Body of pancreas (tissue), 4 donors: ENCODE measurements around the gene PHTF2. TPM values are rescaled to one million over a fixed set of nuclear protein-coding genes. Genes with fewer than 3 reads are reported as not detected.

Experiments
- ATAC-seq: fragments of 150-250 bp; one replicate; pipeline ENCODE4 v1.9.1; 2016
- DNase-seq, 4 donors: peaks; one replicate each; pipeline ENCODE4 v3.0.0-alpha.2; 2019
- H3K27ac ChIP-seq, 4 donors: fragments of 200-600 bp; sonication (generic); 1 replicate in 3 of 4; 2 replicates in 1 of 4; pipeline versions ENCODE4 v1.5.1 to v1.6.1; 2016 to 2019; ENCODE audit warnings: mild to moderate bottlenecking in 1 of 4, mixed read lengths in 1 of 4, moderate library complexity in 1 of 4
- H3K27me3 ChIP-seq, 2 donors: fragments of 200-600 bp; sonication (generic); one replicate each; pipeline ENCODE4 v1.6.0; 2016; ENCODE audit warnings: mild to moderate bottlenecking in 1 of 2
- H3K36me3 ChIP-seq, 2 donors: fragments of 200-600 bp; sonication (generic); replicated peaks in 1 of 2; 2 replicates each; pipeline ENCODE4 v1.5.1; 2016; ENCODE audit warnings: low read depth in 2 of 2; ENCODE audit not compliant: insufficient read depth in 1 of 2
- H3K4me1 ChIP-seq: fragments of 200-600 bp; sonication (generic); one replicate; pipeline ENCODE4 v1.6.0; 2016
- H3K4me3 ChIP-seq, 2 donors: fragments of 200-600 bp; sonication (generic); 1 replicate in 1 of 2; 2 replicates in 1 of 2; pipeline ENCODE4 v1.5.1; 2016 to 2019
- H3K9me3 ChIP-seq, 3 donors: fragments of 200-600 bp; sonication (generic); 1 replicate in 2 of 3; 2 replicates in 1 of 3; pipeline ENCODE4 v1.5.1; 2016
- POLR2A ChIP-seq, 3 donors: fragments of 450-650 bp; IDR thresholded peaks; one replicate each; pipeline ENCODE4 v1.6.1; 2016; ENCODE audit warnings: antibody characterized with exemption in 3 of 3, mild to moderate bottlenecking in 2 of 3
- WGBS, 2 donors: methylation state at CpG; one replicate each; pipeline ENCODE4 v1.1.5; 2017; 5-methylcytosine and 5-hydroxymethylcytosine counted together
- intact Hi-C: fragments of 100-400 bp; cut with DNase I; formaldehyde crosslinking; loops from one replicate; pipeline ENCODE4 v1.15.1; 2023
- total RNA-seq, 2 donors: library from RNA; depleted of rRNA; stranded (reverse); fragments of >200 nt; gene quantifications; one replicate each; pipeline ENCODE4 v1.1.0, GENCODE V29; 2016
- TF ChIP-seq, protein P1 (sequence below), 7 experiments: fragments of 450-650 bp in 4 of 7; fragments of 200-600 bp in 3 of 7; sonication (generic) in 3 of 7; IDR thresholded peaks; one replicate each; pipeline ENCODE4 v1.5.1; 2016 to 2019; ENCODE audit warnings: antibody characterized with exemption in 7 of 7

The PHTF2 gene
- total RNA-seq, 2 donors from 2014 or later: 7.9 to 9.6 TPM

DNA sequence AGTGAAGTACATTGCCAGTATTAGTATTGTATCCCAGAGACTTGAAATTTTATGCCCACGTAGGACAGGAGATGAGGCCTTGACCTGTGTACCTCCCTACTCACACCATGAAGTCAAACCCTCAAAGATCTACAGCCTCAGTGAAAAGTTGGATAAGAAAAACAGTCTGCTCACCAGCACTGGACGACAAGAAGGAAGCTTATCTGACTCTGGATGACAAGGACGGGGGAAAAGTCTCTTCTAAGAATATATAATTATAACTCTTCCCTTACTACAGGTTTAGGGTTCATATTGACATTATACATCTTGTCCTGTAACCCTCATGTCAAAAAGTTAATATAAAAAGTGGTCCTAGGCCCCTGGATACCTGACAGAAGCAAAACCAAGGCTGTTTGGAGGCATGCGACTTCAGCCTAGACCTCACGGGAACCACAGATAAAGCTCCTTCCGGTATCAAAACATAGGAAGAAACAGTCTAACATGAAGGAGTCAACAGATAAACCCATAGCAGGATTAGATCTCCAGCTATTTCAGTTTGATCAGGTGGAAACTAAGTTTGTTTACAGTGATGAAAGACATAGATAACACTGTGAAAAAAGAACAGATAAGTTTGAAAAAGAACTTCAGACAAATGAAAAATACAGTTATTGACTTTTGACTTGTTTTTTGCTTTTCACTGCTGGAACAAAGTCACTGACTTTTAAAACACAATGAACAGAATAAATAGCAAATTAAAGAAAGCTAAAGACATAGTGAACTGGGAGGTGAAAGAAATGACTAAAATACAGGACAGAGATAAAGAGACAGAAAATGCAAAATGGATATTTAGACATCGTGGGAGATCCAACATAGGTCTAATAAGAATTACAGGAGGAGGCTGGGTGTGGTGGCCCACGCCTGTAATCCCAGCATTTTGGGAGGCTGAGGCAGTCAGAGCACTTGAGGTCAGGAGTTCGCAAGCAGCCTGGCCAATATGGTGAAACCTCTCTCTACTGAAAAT lies 145.9 kb downstream of the PHTF2 start:
- no peak overlapping the region for H3K4me3 ChIP-seq
- no peaks in the 10 kb centered on the region for H3K27me3 ChIP-seq
- H3K27ac ChIP-seq: no peak overlapping the region
- no peaks in the 10 kb centered on the region for H3K9me3 ChIP-seq
- ATAC-seq: no peak
- 84 to 85% methylated on average over 9 of the region's 9 CpGs for WGBS, 2 donors
- no peaks in the 10 kb centered on the region for H3K36me3 ChIP-seq
- no peak for TF ChIP-seq POLR2A (IDR thresholded peaks at IDR 0.05)
- TF ChIP-seq, protein P1, sequence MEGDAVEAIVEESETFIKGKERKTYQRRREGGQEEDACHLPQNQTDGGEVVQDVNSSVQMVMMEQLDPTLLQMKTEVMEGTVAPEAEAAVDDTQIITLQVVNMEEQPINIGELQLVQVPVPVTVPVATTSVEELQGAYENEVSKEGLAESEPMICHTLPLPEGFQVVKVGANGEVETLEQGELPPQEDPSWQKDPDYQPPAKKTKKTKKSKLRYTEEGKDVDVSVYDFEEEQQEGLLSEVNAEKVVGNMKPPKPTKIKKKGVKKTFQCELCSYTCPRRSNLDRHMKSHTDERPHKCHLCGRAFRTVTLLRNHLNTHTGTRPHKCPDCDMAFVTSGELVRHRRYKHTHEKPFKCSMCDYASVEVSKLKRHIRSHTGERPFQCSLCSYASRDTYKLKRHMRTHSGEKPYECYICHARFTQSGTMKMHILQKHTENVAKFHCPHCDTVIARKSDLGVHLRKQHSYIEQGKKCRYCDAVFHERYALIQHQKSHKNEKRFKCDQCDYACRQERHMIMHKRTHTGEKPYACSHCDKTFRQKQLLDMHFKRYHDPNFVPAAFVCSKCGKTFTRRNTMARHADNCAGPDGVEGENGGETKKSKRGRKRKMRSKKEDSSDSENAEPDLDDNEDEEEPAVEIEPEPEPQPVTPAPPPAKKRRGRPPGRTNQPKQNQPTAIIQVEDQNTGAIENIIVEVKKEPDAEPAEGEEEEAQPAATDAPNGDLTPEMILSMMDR (IDR thresholded peaks at IDR 0.05): no peak
- H3K4me1 ChIP-seq: no peaks in the 10 kb centered on the region
- intact Hi-C loops: no loop called here
- no peak for DNase-seq

DNA sequence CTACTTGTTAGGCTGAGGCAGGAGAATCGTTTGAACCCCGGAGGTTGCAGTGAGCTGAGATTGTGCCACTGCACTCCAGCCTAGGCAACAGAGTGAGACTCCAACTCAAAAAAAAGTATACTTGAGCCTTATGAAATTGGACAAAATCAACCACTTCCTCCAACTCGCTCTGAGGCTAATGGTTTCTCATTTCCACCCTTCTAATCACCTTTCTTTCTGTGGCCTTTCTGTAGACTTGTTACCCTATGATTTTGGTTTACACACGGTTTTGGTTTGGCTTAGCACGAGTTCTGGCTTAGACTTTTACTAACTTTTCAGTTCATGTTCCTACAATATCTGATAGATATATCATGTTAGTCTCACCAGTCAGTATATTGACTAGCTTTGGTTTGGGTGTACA lies 152.0 kb downstream of the PHTF2 start:
- H3K36me3 ChIP-seq: no peaks in the 10 kb centered on the region
- WGBS, 2 donors: 93 to 94% methylated on average over 5 of the region's 5 CpGs
- intact Hi-C loops: no loop called here

DNA sequence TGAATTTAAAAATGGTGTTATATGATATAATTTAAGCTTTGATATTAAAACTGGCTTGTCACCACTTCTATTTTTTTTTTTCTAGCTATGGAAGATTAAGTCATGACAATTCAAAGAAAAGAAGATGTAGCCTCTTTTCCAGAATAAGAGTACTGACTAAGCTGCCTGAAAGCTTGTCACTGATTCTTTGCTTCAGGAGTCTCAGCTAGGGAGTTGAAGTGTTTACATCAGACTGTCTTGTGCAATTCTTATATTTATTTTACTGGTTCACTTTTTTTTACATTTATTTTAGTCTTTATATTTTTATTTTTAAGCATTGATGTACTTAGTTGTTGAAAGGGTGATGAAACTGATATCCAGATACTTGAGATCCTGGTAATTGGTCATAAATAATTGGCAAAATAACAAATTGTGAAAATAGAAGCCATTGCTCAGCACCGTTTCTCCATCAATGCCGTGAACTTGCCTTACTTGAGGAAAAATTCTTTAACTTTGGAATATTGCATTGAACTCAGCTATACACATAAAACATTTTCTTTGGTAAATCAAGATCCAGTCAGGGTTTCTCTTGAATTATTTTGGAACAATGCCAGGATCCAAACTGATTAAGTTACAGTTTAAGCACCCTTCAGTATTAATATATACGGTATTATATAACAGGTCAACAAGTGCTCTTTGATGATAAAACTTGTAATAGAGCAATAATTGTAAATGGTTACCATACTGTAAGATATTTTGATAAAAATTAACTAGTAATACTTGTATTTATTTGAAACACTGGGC lies 156.4 kb downstream of the PHTF2 start:
- no peak overlapping the region for H3K27ac ChIP-seq
- H3K27me3 ChIP-seq: no peaks in the 10 kb centered on the region
- intact Hi-C loops: no loop called here
- H3K4me3 ChIP-seq: no peak overlapping the region
- TF ChIP-seq, protein P1 (IDR thresholded peaks at IDR 0.05): no peak
- TF ChIP-seq POLR2A (IDR thresholded peaks at IDR 0.05): no peak
- DNase-seq: no peak
- no peaks in the 10 kb centered on the region for H3K4me1 ChIP-seq
- H3K9me3 ChIP-seq: no peaks in the 10 kb centered on the region
- ATAC-seq: no peak
- H3K36me3 ChIP-seq: no peaks in the 10 kb centered on the region
- 75 to 77% methylated on average over 3 of the region's 3 CpGs for WGBS, 2 donors

More for the DNA sequence above, 152.0 kb downstream of the PHTF2 start:
- Histone ChIP-seq H3K27me3 (no peaks in the 10 kb centered on the region), H3K9me3 (no peaks in the 10 kb centered on the region), H3K27ac (no peak overlapping the region), H3K4me1 (no peaks in the 10 kb centered on the region), H3K4me3 (no peak overlapping the region)
- ATAC-seq: no peak
- no peak for DNase-seq
- no peak for TF ChIP-seq POLR2A (IDR thresholded peaks at IDR 0.05)
- TF ChIP-seq, protein P1 (IDR thresholded peaks at IDR 0.05): no peak

DNA sequence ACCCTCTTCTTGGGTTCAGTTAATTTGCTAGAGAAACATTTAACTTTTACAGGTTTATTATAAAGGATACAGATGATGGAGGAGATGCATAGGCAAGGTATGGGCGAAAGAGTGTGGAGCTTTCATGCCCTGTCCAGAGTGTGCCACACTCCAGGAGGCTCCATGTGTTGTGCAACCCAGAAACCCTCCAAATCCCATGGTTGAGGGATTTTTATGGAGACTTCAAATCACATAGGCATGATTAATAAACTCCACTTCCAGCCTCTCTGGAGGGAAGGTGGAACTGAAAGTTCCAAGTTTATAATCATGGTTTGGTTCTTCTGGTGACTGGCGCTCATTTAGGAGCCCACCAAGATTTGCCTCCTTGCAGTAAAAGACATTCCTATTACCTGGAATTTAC lies 159.9 kb downstream of the PHTF2 start:
- 74 to 97% methylated on average over 2 of the region's 2 CpGs for WGBS, 2 donors
- Histone ChIP-seq H3K36me3 (no peaks in the 10 kb centered on the region), H3K27me3 (no peaks in the 10 kb centered on the region), H3K27ac (no peak overlapping the region), H3K4me3 (no peak overlapping the region), H3K4me1 (no peaks in the 10 kb centered on the region), H3K9me3 (no peaks in the 10 kb centered on the region)
- DNase-seq: no peak
- TF ChIP-seq POLR2A (IDR thresholded peaks at IDR 0.05): no peak
- TF ChIP-seq, protein P1 (IDR thresholded peaks at IDR 0.05): no peak
- intact Hi-C loops: no loop called here
- no peak for ATAC-seq
